Astrocyte (in vitro differentiated cells and primary cell): Measurements from ENCODE around the gene KCNB1. TPM values are rescaled to one million over a fixed set of nuclear protein-coding genes. Genes with fewer than 3 reads are reported as not detected.

Experiments used
- DNase-seq: peaks from one replicate; pipeline ENCODE4 v3.0.0-alpha.2; 2010; ENCODE audit warnings: low read depth
- FAIRE-seq: peaks from 2 replicates; lab custom pipeline; 2011; peaks lifted over from hg19 to GRCh38; lab: Jason Lieb, UNC
- H2AFZ ChIP-seq: 2 replicates; pipeline ENCODE4 v1.6.0; 2012; ENCODE audit warnings: low read depth, low read length, inconsistent platforms
- H3K27ac ChIP-seq: 2 replicates; pipeline ENCODE4 v1.5.1; 2011; ENCODE audit warnings: low read depth, low read length, inconsistent platforms
- H3K27me3 ChIP-seq: 2 replicates; pipeline ENCODE4 v1.6.0; 2011; ENCODE audit warnings: low read length, inconsistent platforms; ENCODE audit not compliant: insufficient read depth
- H3K36me3 ChIP-seq: 2 replicates; pipeline ENCODE4 v1.5.1; 2011; ENCODE audit warnings: low read length, inconsistent platforms; ENCODE audit not compliant: insufficient read depth
- H3K4me1 ChIP-seq: 2 replicates; pipeline ENCODE4 v1.5.1; 2011; ENCODE audit warnings: low read length, inconsistent platforms; ENCODE audit not compliant: insufficient read depth
- H3K4me2 ChIP-seq: 2 replicates; pipeline ENCODE4 v1.6.0; 2012; ENCODE audit warnings: low read length, inconsistent platforms
- H3K4me3 ChIP-seq: 2 replicates; pipeline ENCODE4 v1.5.1; 2011; ENCODE audit warnings: low read depth, mild to moderate bottlenecking, low read length, inconsistent platforms; ENCODE audit not compliant: insufficient read depth
- H3K79me2 ChIP-seq: 2 replicates; pipeline ENCODE4 v1.6.0; 2012; ENCODE audit warnings: mild to moderate bottlenecking, low read length, inconsistent platforms; ENCODE audit not compliant: insufficient read depth
- H3K9ac ChIP-seq: 2 replicates; pipeline ENCODE4 v1.6.0; 2012; ENCODE audit warnings: mild to moderate bottlenecking, low read length, inconsistent platforms
- H3K9me3 ChIP-seq: 2 replicates; pipeline ENCODE4 v1.5.1; 2012; ENCODE audit warnings: low read depth, mild to moderate bottlenecking, low read length, inconsistent platforms; ENCODE audit not compliant: insufficient read depth
- H4K20me1 ChIP-seq: 2 replicates; pipeline ENCODE4 v1.6.0; 2012; ENCODE audit warnings: low read length, inconsistent platforms; ENCODE audit not compliant: insufficient read depth
- H3K27ac Mint-ChIP-seq: one replicate; pipeline ENCODE4 v1.8.0; 2021; ENCODE audit warnings: mild to moderate bottlenecking, mixed read lengths; ENCODE audit not compliant: unreplicated experiment
- H3K27me3 Mint-ChIP-seq: one replicate; pipeline ENCODE4 v1.8.0; 2021; ENCODE audit warnings: low read depth, mixed read lengths; ENCODE audit not compliant: unreplicated experiment
- H3K36me3 Mint-ChIP-seq: one replicate; pipeline ENCODE4 v1.8.0; 2021; ENCODE audit warnings: low read depth, mixed read lengths; ENCODE audit not compliant: unreplicated experiment
- H3K4me1 Mint-ChIP-seq: one replicate; pipeline ENCODE4 v1.8.0; 2021; ENCODE audit warnings: low read depth, mixed read lengths; ENCODE audit not compliant: unreplicated experiment
- H3K4me3 Mint-ChIP-seq: one replicate; pipeline ENCODE4 v1.8.0; 2021; ENCODE audit warnings: mild to moderate bottlenecking, moderate library complexity, mixed read lengths; ENCODE audit not compliant: unreplicated experiment
- H3K9me3 Mint-ChIP-seq: one replicate; pipeline ENCODE4 v1.8.0; 2021; ENCODE audit warnings: mild to moderate bottlenecking, mixed read lengths; ENCODE audit not compliant: unreplicated experiment
- EZH2 ChIP-seq: IDR thresholded peaks from 2 replicates; pipeline ENCODE4 v1.6.1; 2012; ENCODE audit warnings: mild to moderate bottlenecking, low read length, inconsistent platforms; ENCODE audit not compliant: insufficient read depth
- total RNA-seq: library from RNA; stranded (reverse); gene quantifications from 2 replicates; pipeline ENCODE4 v1.2.1, GENCODE V29; 2021
- TF ChIP-seq, protein P1 (sequence below): IDR thresholded peaks from 2 replicates; pipeline ENCODE4 v1.5.1; 2011; ENCODE audit warnings: low read depth, mild to moderate bottlenecking, inconsistent platforms, low read length, moderate library complexity; ENCODE audit not compliant: insufficient read depth

KCNB1 gene
- total RNA-seq, 1 donor from 2014 or later: 0.48 TPM

- H3K36me3 Mint-ChIP-seq: peaks cover 2% of the 10 kb centered on the region
- H3K4me3 ChIP-seq: no peak overlapping the region
- H3K9me3 Mint-ChIP-seq: peaks cover 9% of the 10 kb centered on the region
- DNase-seq: peak; percentile 22
- no peak for FAIRE-seq
- H3K27ac ChIP-seq: no peak overlapping the region
- H3K9me3 ChIP-seq: peaks cover 3% of the 10 kb centered on the region
- no peak overlapping the region for H3K4me3 Mint-ChIP-seq
- peaks cover 21% of the 10 kb centered on the region for H3K27me3 Mint-ChIP-seq
- H3K79me2 ChIP-seq: no peaks in the 10 kb centered on the region
- no peaks in the 10 kb centered on the region for H3K27me3 ChIP-seq
- H2AFZ ChIP-seq: no peak overlapping the region
- no peaks in the 10 kb centered on the region for H4K20me1 ChIP-seq
- no peak for TF ChIP-seq EZH2
- TF ChIP-seq, protein P1, sequence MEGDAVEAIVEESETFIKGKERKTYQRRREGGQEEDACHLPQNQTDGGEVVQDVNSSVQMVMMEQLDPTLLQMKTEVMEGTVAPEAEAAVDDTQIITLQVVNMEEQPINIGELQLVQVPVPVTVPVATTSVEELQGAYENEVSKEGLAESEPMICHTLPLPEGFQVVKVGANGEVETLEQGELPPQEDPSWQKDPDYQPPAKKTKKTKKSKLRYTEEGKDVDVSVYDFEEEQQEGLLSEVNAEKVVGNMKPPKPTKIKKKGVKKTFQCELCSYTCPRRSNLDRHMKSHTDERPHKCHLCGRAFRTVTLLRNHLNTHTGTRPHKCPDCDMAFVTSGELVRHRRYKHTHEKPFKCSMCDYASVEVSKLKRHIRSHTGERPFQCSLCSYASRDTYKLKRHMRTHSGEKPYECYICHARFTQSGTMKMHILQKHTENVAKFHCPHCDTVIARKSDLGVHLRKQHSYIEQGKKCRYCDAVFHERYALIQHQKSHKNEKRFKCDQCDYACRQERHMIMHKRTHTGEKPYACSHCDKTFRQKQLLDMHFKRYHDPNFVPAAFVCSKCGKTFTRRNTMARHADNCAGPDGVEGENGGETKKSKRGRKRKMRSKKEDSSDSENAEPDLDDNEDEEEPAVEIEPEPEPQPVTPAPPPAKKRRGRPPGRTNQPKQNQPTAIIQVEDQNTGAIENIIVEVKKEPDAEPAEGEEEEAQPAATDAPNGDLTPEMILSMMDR: no peak
- peaks cover 9% of the 10 kb centered on the region for H3K4me1 ChIP-seq
- H3K9ac ChIP-seq: no peak overlapping the region
- H3K27ac Mint-ChIP-seq: no peak overlapping the region
- H3K4me2 ChIP-seq: peak overlapping the region; percentile 4
- H3K4me1 Mint-ChIP-seq: peaks cover 5% of the 10 kb centered on the region
- no peaks in the 10 kb centered on the region for H3K36me3 ChIP-seq
Measured at GRCh38 chr20:49400410-49400809, 82.1 kb downstream of the KCNB1 start.

DNA sequence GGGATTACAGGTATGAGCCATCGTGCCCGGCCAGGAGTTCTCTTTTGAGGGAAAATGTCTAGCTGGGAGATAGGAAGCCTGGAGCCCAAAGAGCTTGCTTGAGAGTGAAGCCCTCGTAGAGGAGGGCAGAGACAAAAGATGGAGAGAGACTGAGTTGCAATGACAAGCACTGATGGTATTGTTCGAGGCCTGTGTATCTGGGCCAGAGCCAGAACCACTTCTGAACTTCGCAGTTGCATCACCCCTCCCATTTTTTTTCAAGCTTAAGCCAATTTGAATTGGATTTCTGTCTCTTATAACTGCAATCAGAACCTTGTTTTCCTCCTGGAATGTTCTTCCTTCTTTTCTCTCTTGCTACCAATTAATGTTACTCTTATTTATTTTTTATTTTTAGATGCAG lies 83.1 kb downstream of the KCNB1 start:
- Histone ChIP-seq H3K27ac (no peak overlapping the region), H3K36me3 (no peaks in the 10 kb centered on the region), H3K4me2 (no peak overlapping the region), H4K20me1 (no peaks in the 10 kb centered on the region), H3K4me1 (peaks cover 9% of the 10 kb centered on the region), H3K9me3 (peaks cover 3% of the 10 kb centered on the region), H3K79me2 (no peaks in the 10 kb centered on the region), H3K9ac (no peak overlapping the region), H2AFZ (no peak overlapping the region), H3K4me3 (no peak overlapping the region), H3K27me3 (peaks cover 5% of the 10 kb centered on the region)
- no peak for DNase-seq
- H3K4me3 Mint-ChIP-seq: no peak overlapping the region
- FAIRE-seq: no peak
- H3K4me1 Mint-ChIP-seq: peaks cover 5% of the 10 kb centered on the region
- TF ChIP-seq, protein P1: no peak
- no peak for TF ChIP-seq EZH2
- H3K27me3 Mint-ChIP-seq: peaks cover 14% of the 10 kb centered on the region
- H3K9me3 Mint-ChIP-seq: peaks cover 9% of the 10 kb centered on the region
- peaks cover 2% of the 10 kb centered on the region for H3K36me3 Mint-ChIP-seq
- H3K27ac Mint-ChIP-seq: no peak overlapping the region

GRCh38 chr20:49398401-49399144 lies 83.9 kb downstream of the KCNB1 start:
- FAIRE-seq (no peak), DNase-seq (no peak)
- Histone ChIP-seq H3K27me3 (peaks cover 11% of the 10 kb centered on the region), H3K36me3 (no peaks in the 10 kb centered on the region), H4K20me1 (no peaks in the 10 kb centered on the region), H3K9ac (no peak overlapping the region), H3K79me2 (no peaks in the 10 kb centered on the region), H3K27ac (no peak overlapping the region), H3K4me1 (peaks cover 9% of the 10 kb centered on the region), H3K4me2 (no peak overlapping the region), H3K4me3 (no peak overlapping the region), H2AFZ (no peak overlapping the region), H3K9me3 (peaks cover 3% of the 10 kb centered on the region)
- Mint-ChIP-seq H3K9me3 (peaks cover 9% of the 10 kb centered on the region), H3K4me1 (peaks cover 5% of the 10 kb centered on the region), H3K36me3 (peaks cover 2% of the 10 kb centered on the region), H3K4me3 (no peak overlapping the region), H3K27ac (no peak overlapping the region), H3K27me3 (peaks cover 16% of the 10 kb centered on the region)
- TF ChIP-seq, protein P1: no peak
- no peak for TF ChIP-seq EZH2
